ENCODE results near the gene SMARCA1. TPM values are rescaled to one million over a fixed set of nuclear protein-coding genes. Genes with fewer than 3 reads are reported as not detected.

The SMARCA1 gene
- total and polyA plus RNA-seq, 2 of the 13 experiments (the other 11 are each of a cell fraction or from before 2014, with no cell fraction given), result 97.7 to 145 TPM

DNA sequence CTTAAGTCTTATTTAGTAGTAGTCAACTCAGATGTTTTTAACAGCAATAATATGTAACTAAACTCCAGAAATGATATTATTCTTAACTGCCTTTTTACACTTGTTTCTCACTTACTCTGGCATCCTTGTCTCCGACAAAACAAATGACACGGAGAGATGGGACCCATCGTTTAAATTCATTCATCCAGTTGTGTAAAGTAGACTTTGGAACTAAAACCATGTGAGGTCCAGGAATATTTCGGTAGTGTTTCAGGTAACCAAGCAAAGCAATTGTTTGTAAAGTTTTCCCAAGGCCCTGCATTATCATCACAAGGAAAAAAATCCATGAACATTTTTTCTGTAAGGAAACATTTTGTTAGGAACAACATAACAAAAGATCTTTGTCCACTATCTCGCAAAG, 11.6 kb downstream of the SMARCA1 start (continued):
- TF ChIP-seq ZNF746 (CRISPR knock-in tag; IDR thresholded peaks at IDR 0.05), result no peak
- no peak for TF ChIP-seq CCAR2 (optimal IDR thresholded peaks at IDR 0.05; ENCODE audit: low read depth, low read length)
- TF ChIP-seq ZNF12 (CRISPR knock-in tag; IDR thresholded peaks at IDR 0.05), result no peak
- TF ChIP-seq, protein P1, sequence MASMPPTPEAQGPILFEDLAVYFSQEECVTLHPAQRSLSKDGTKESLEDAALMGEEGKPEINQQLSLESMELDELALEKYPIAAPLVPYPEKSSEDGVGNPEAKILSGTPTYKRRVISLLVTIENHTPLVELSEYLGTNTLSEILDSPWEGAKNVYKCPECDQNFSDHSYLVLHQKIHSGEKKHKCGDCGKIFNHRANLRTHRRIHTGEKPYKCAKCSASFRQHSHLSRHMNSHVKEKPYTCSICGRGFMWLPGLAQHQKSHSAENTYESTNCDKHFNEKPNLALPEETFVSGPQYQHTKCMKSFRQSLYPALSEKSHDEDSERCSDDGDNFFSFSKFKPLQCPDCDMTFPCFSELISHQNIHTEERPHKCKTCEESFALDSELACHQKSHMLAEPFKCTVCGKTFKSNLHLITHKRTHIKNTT (CRISPR knock-in tag; IDR thresholded peaks at IDR 0.05), result no peak
- no peak for TF ChIP-seq ZNF546 (CRISPR knock-in tag; conservative IDR thresholded peaks at IDR 0.05)
- TF ChIP-seq ZNF883 (CRISPR knock-in tag; IDR thresholded peaks at IDR 0.05; ENCODE audit: not compliant biosample characterization), result no peak
- TF ChIP-seq ZNF318 (CRISPR knock-in tag; IDR thresholded peaks at IDR 0.05), result no peak
- no peak for TF ChIP-seq FOXO1 (CRISPR knock-in tag; IDR thresholded peaks at IDR 0.05)
- TF ChIP-seq STAG1 (CRISPR knock-in tag; IDR thresholded peaks at IDR 0.05), result no peak
- no peak for TF ChIP-seq ZNF543 (CRISPR knock-in tag; IDR thresholded peaks at IDR 0.05)
- TF ChIP-seq HNF1A (IDR thresholded peaks at IDR 0.05; ENCODE audit: low read depth), result no peak
- no peak for TF ChIP-seq HNF1A (CRISPR knock-in tag; IDR thresholded peaks at IDR 0.05; ENCODE audit: borderline replicate concordance)
- TF ChIP-seq MAZ (IDR thresholded peaks at IDR 0.05; ENCODE audit: borderline replicate concordance, low read depth, low read length), result no peak
- TF ChIP-seq MAZ (CRISPR knock-in tag; IDR thresholded peaks at IDR 0.05; ENCODE audit: low read depth), result no peak
